Right lobe of liver (tissue), 4 donors: ENCODE results near the gene C1QC.

Experiments used
- CTCF ChIP-seq, 4 donors: fragments of 200-600 bp in 3 of 4; fragments of 450-650 bp in 1 of 4; IDR thresholded peaks; one replicate each; pipeline versions ENCODE4 v1.5.1 to v1.8.0; 2016 to 2022; ENCODE audit warnings: antibody characterized with exemption in 4 of 4, mild to moderate bottlenecking in 2 of 4
- POLR2A ChIP-seq: fragments of 450-650 bp; IDR thresholded peaks from one replicate; pipeline ENCODE4 v1.6.1; 2017; ENCODE audit warnings: antibody characterized with exemption, mild to moderate bottlenecking
- donor health status: DM: no; HTN: no; CAD: no.
- donor health status: DM: no; HTN: no; CAD: no.
- donor health status: DM: no; HTN: yes; CAD: no.

DNA sequence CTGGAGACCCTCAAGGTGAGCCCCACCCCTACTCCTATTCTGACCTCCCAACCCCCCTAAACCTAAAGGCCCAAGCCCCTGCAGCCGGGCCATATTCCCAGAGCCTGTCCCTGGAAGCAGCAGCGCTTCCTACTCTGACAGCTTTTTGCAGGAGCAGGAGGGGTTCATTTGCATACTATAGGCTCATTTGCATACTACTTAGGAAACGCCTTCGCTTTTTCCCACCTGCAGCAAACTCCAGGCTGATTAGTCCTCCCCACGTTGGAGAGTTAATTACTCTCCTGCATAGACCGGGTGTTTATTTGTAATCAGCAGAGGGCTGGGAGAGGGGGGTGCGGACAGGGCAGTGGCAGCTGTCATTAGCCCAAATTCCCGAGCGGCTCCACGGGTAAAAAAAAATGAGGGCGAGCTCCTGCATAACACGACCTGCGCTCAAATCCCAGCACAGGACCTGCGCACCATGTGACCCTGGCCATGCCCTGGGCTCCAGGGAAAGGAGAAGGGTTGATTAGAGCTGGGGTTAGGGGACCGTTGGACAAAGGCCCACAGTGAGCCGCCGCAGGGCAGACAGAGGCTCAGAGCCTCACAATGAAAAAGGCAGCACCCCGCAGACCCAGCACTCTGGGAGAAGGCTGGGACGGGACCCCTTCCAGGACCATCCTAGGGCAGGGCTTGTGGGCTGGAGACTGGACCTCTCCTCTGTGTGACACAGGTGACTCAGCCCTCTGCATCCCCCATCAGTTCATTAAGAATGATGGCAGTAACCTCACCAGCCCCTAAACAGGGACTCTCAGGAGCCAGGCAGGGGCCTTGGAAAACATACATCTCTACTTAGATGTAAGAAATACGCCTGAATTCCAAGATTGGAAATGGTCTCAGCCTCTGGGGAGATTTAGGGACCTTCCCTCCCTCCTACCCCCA is 16.9 kb upstream of the C1QC start:
- no peak for TF ChIP-seq CTCF (IDR thresholded peaks at IDR 0.05)
- no peak for TF ChIP-seq POLR2A
